BLaER1 treated with 17β-estradiol and CSF1 and Interleukin-3, amounts not matched to agents 10 nM and 100 nM (cell line): ENCODE measurements around the gene SHISA9.

Experiments used
- H3K27ac ChIP-seq, 11 experiments: shearing (Covaris generic); formaldehyde crosslinking; 2 replicates each; pipeline ENCODE4 v1.8.1; 2022
- H3K27me3 ChIP-seq, 11 experiments: shearing (Covaris generic); formaldehyde crosslinking; 2 replicates each; pipeline ENCODE4 v1.8.1; 2022
- H3K36me3 ChIP-seq, 11 experiments: shearing (Covaris generic); formaldehyde crosslinking; 2 replicates each; pipeline ENCODE4 v1.8.1; 2022
- H3K4me1 ChIP-seq, 10 experiments: shearing (Covaris generic); formaldehyde crosslinking; 2 replicates each; pipeline ENCODE4 v1.8.1; 2022
- H3K4me2 ChIP-seq, 11 experiments: shearing (Covaris generic); formaldehyde crosslinking; 2 replicates each; pipeline ENCODE4 v1.8.1; 2022
- H3K4me3 ChIP-seq, 10 experiments: shearing (Covaris generic); formaldehyde crosslinking; 2 replicates each; pipeline ENCODE4 v1.8.1; 2022
- H3K9ac ChIP-seq, 11 experiments: shearing (Covaris generic); formaldehyde crosslinking; 2 replicates each; pipeline ENCODE4 v1.8.1; 2022
- H3K9me3 ChIP-seq, 11 experiments: shearing (Covaris generic); formaldehyde crosslinking; replicated peaks in 1 of 11; 2 replicates each; pipeline ENCODE4 v1.8.1; 2022
- H4K20me1 ChIP-seq, 11 experiments: shearing (Covaris generic); formaldehyde crosslinking; 2 replicates each; pipeline ENCODE4 v1.8.1; 2022
- Cebpa-rat ChIP-seq, 11 experiments: shearing (Covaris generic); IDR thresholded peaks; 2 replicates each; pipeline ENCODE4 v1.8.1; 2022

The SHISA9 gene

GRCh38 chr16:12988071-12988470 is 86.7 kb downstream of the SHISA9 start:
- Histone ChIP-seq H4K20me1 (no peaks in the 10 kb centered on the region), H3K4me2 (no peak overlapping the region), H3K27me3 (no peaks in the 10 kb centered on the region), H3K9me3 (no peaks in the 10 kb centered on the region), H3K4me3 (no peak overlapping the region), H3K27ac (no peak overlapping the region), H3K4me1 (no peaks in the 10 kb centered on the region), H3K36me3 (no peaks in the 10 kb centered on the region), H3K9ac (no peak overlapping the region)
- no peak for TF ChIP-seq Cebpa-rat (IDR thresholded peaks at IDR 0.05)

- H3K36me3 ChIP-seq: no peaks in the 10 kb centered on the region
- no peak overlapping the region for H3K4me3 ChIP-seq
- no peak for TF ChIP-seq Cebpa-rat (IDR thresholded peaks at IDR 0.05)
- no peaks in the 10 kb centered on the region for H3K9me3 ChIP-seq
- H4K20me1 ChIP-seq: no peaks in the 10 kb centered on the region
- peaks cover 0 to 3% (median 0%) of the 10 kb centered on the region in 10 experiments; a peak in 1 of 20 replicates for H3K4me1 ChIP-seq
- no peak overlapping the region for H3K27ac ChIP-seq
- no peaks in the 10 kb centered on the region for H3K27me3 ChIP-seq
- H3K9ac ChIP-seq: no peak overlapping the region
- no peak overlapping the region for H3K4me2 ChIP-seq
These were observed 90.7 kb downstream of the SHISA9 start for GRCh38 chr16:12992066-12992465.

GRCh38 chr16:12994402-12994801 is 93.0 kb downstream of the SHISA9 start:
- peaks cover 0 to 5% (median 0%) of the 10 kb centered on the region in 10 experiments; a peak in 2 of 20 replicates for H3K4me1 ChIP-seq
- TF ChIP-seq Cebpa-rat (IDR thresholded peaks at IDR 0.05): no peak
- no peaks in the 10 kb centered on the region for H4K20me1 ChIP-seq
- no peak overlapping the region for H3K27ac ChIP-seq
- no peak overlapping the region for H3K4me3 ChIP-seq
- no peaks in the 10 kb centered on the region for H3K36me3 ChIP-seq
- H3K9ac ChIP-seq: no peak overlapping the region
- no peaks in the 10 kb centered on the region for H3K27me3 ChIP-seq
- no peak overlapping the region for H3K4me2 ChIP-seq
- no peaks in the 10 kb centered on the region for H3K9me3 ChIP-seq

GRCh38 chr16:12995721-12996372 is 94.4 kb downstream of the SHISA9 start:
- no peak overlapping the region for H3K27ac ChIP-seq
- H3K4me1 ChIP-seq: peaks cover 0 to 5% (median 0%) of the 10 kb centered on the region in 10 experiments; a peak in 2 of 20 replicates
- no peak overlapping the region for H3K4me2 ChIP-seq
- TF ChIP-seq Cebpa-rat (IDR thresholded peaks at IDR 0.05): no peak
- no peak overlapping the region for H3K4me3 ChIP-seq
- no peaks in the 10 kb centered on the region for H3K9me3 ChIP-seq
- H4K20me1 ChIP-seq: no peaks in the 10 kb centered on the region
- H3K36me3 ChIP-seq: no peaks in the 10 kb centered on the region
- H3K9ac ChIP-seq: no peak overlapping the region
- H3K27me3 ChIP-seq: no peaks in the 10 kb centered on the region

- no peak overlapping the region for H3K9ac ChIP-seq
- H3K27me3 ChIP-seq: no peaks in the 10 kb centered on the region
- peaks cover 0 to 5% (median 0%) of the 10 kb centered on the region in 10 experiments; a peak in 2 of 20 replicates for H3K4me1 ChIP-seq
- no peaks in the 10 kb centered on the region for H4K20me1 ChIP-seq
- no peaks in the 10 kb centered on the region for H3K36me3 ChIP-seq
- no peaks in the 10 kb centered on the region for H3K9me3 ChIP-seq
- no peak overlapping the region for H3K27ac ChIP-seq
- no peak overlapping the region for H3K4me3 ChIP-seq
- TF ChIP-seq Cebpa-rat (IDR thresholded peaks at IDR 0.05): no peak
- H3K4me2 ChIP-seq: no peak overlapping the region
These were observed 97.1 kb downstream of the SHISA9 start for GRCh38 chr16:12998361-12999085.

- no peaks in the 10 kb centered on the region for H3K36me3 ChIP-seq
- no peak overlapping the region for H3K9ac ChIP-seq
- H3K4me3 ChIP-seq: no peak overlapping the region
- no peak for TF ChIP-seq Cebpa-rat (IDR thresholded peaks at IDR 0.05)
- peaks cover 0 to 5% (median 0%) of the 10 kb centered on the region in 10 experiments; a peak in 2 of 20 replicates for H3K4me1 ChIP-seq
- H4K20me1 ChIP-seq: no peaks in the 10 kb centered on the region
- no peak overlapping the region for H3K4me2 ChIP-seq
- H3K27me3 ChIP-seq: no peaks in the 10 kb centered on the region
- H3K9me3 ChIP-seq: no peaks in the 10 kb centered on the region
- H3K27ac ChIP-seq: no peak overlapping the region
These were observed 98.0 kb downstream of the SHISA9 start for GRCh38 chr16:12999368-12999767.

- Histone ChIP-seq H3K9ac (no peak overlapping the region), H3K36me3 (no peaks in the 10 kb centered on the region), H3K27me3 (no peaks in the 10 kb centered on the region), H4K20me1 (no peaks in the 10 kb centered on the region), H3K4me2 (peak overlapping the region in 1 of 11 experiments; percentile 10; a peak in 1 of 22 replicates), H3K9me3 (no peaks in the 10 kb centered on the region), H3K27ac (no peak overlapping the region), H3K4me3 (no peak overlapping the region), H3K4me1 (peaks cover 0 to 7% (median 0%) of the 10 kb centered on the region in 10 experiments; a peak in 1 of 20 replicates)
- no peak for TF ChIP-seq Cebpa-rat (IDR thresholded peaks at IDR 0.05)
These were observed 104.4 kb downstream of the SHISA9 start for GRCh38 chr16:13005721-13006247.

GRCh38 chr16:13012601-13013000 is 111.2 kb downstream of the SHISA9 start:
- H3K4me1 ChIP-seq: 0 out of 20 replicates have a peak, but pooled peaks cover 0 to 4% (median 0%) of the 10 kb centered on the region in 10 experiments
- H3K4me2 ChIP-seq: no peak overlapping the region
- no peaks in the 10 kb centered on the region for H3K36me3 ChIP-seq
- H3K27me3 ChIP-seq: no peaks in the 10 kb centered on the region
- no peak for TF ChIP-seq Cebpa-rat (IDR thresholded peaks at IDR 0.05)
- no peak overlapping the region for H3K9ac ChIP-seq
- no peaks in the 10 kb centered on the region for H3K9me3 ChIP-seq
- no peaks in the 10 kb centered on the region for H4K20me1 ChIP-seq
- no peak overlapping the region for H3K4me3 ChIP-seq
- no peak overlapping the region for H3K27ac ChIP-seq

GRCh38 chr16:13013043-13013442 is 111.6 kb downstream of the SHISA9 start:
- no peak overlapping the region for H3K4me3 ChIP-seq
- H3K9ac ChIP-seq: no peak overlapping the region
- no peaks in the 10 kb centered on the region for H3K27me3 ChIP-seq
- no peaks in the 10 kb centered on the region for H4K20me1 ChIP-seq
- H3K9me3 ChIP-seq: no peaks in the 10 kb centered on the region
- H3K4me1 ChIP-seq: 0 out of 20 replicates have a peak, but pooled peaks cover 0 to 4% (median 0%) of the 10 kb centered on the region in 10 experiments
- no peak overlapping the region for H3K27ac ChIP-seq
- no peak overlapping the region for H3K4me2 ChIP-seq
- TF ChIP-seq Cebpa-rat (IDR thresholded peaks at IDR 0.05): no peak
- H3K36me3 ChIP-seq: no peaks in the 10 kb centered on the region
